Ovary (tissue), 9 donors: ENCODE data around the gene ZCRB1. TPM values are rescaled to one million over a fixed set of nuclear protein-coding genes. Genes with fewer than 3 reads are reported as not detected.

ENCODE experiments used
- DNase-seq, 5 donors: peaks; one replicate each; pipeline ENCODE4 v3.0.0-alpha.2; 2019 to 2020
- H3K27ac ChIP-seq, 2 donors: fragments of 200-600 bp; one replicate each; pipeline versions ENCODE4 v1.5.1 to v1.8.0; 2019 to 2022
- H3K27me3 ChIP-seq: fragments of 200-600 bp; one replicate; pipeline ENCODE4 v1.8.0; 2022
- H3K36me3 ChIP-seq: fragments of 200-600 bp; sonication (generic); one replicate; pipeline ENCODE4 v1.5.1; 2019
- H3K4me1 ChIP-seq: one replicate; pipeline ENCODE4 v1.8.1; 2013; ENCODE audit warnings: mild to moderate bottlenecking, moderate library complexity; ENCODE audit not compliant: insufficient read depth
- H3K4me3 ChIP-seq: fragments of 200-600 bp; sonication (generic); one replicate; pipeline ENCODE4 v1.5.1; 2017
- H3K9me3 ChIP-seq, 2 donors: fragments of 200-600 bp in 1 of 2; sonication (generic) in 1 of 2; one replicate each; pipeline versions ENCODE4 v1.5.1 to v1.8.1; 2013 to 2019; ENCODE audit warnings: mild to moderate bottlenecking in 1 of 2, moderate library complexity in 1 of 2
- EP300 ChIP-seq: sonication (generic); formaldehyde crosslinking; IDR thresholded peaks from one replicate; pipeline ENCODE4 v1.6.1; 2017; ENCODE audit warnings: antibody characterized with exemption
- POLR2A ChIP-seq: fragments of 450-650 bp; IDR thresholded peaks from one replicate; pipeline ENCODE4 v1.6.1; 2017; ENCODE audit warnings: antibody characterized with exemption, mild to moderate bottlenecking, moderate library complexity
- WGBS, 3 donors: extraction: QIAGEN DNeasy Blood & Tissue Kit in 1 of 3; methylation state at CpG; one replicate each; pipeline versions ENCODE4 v1.1.5 to v1.1.7; 2013 to 2017; 5-methylcytosine and 5-hydroxymethylcytosine counted together
- intact Hi-C, 4 donors: fragments of 100-400 bp; cut with DNase I; formaldehyde crosslinking; loops; one replicate each; pipeline versions ENCODE4 v1.11.0 to v1.15.1; 2022 to 2023
- polyA plus RNA-seq, 2 donors: library from polyadenylated mRNA; stranded (reverse); fragments of 200-250 nt in 1 of 2; fragments of 350-450 nt in 1 of 2; fragmentation: Illumina TruSeq in 1 of 2; extraction: RNeasy Lipid Tissue Mini Kit (QIAGEN cat#74804) in 1 of 2; gene quantifications; one replicate each; pipeline ENCODE4 v1.2.3, GENCODE V29; 2013 to 2014
- total RNA-seq, 7 donors: library from RNA; depleted of rRNA in 2 of 7; stranded (reverse); fragments of >200 nt in 2 of 7; fragmentation: NEBNext Ultra II Directional in 3 of 7; extraction: Animal tissue kit (Norgen Biotek cat#: 25700) in 3 of 7; gene quantifications; one replicate each; pipeline versions ENCODE4 v1.1.0 to v1.2.4, GENCODE V29; 2016 to 2023
- TF ChIP-seq, protein P1 (sequence below), 3 donors: fragments of 450-650 bp in 2 of 3; fragments of 200-600 bp in 1 of 3; IDR thresholded peaks; one replicate each; pipeline versions ENCODE4 v1.5.1 to v1.8.0; 2016 to 2022; ENCODE audit warnings: antibody characterized with exemption in 3 of 3, mild to moderate bottlenecking in 1 of 3
- donor health status: DM: no; HTN: no; CAD: no; lungs with moderate emphysema.
- donor health status: DM: no; HTN: no; CAD: no.
- donor health status: Bipolar disorder and iron deficiency.
- donor health status: DM: yes; HTN: yes; CAD: no.
- donor health status: DM: no; HTN: no; CAD: no.
- donor health status: DM: yes; HTN: yes; CAD: no.

The ZCRB1 gene
- total and polyA plus RNA-seq, 9 donors: 26.5 to 61.6 (median 41.5) TPM

DNA sequence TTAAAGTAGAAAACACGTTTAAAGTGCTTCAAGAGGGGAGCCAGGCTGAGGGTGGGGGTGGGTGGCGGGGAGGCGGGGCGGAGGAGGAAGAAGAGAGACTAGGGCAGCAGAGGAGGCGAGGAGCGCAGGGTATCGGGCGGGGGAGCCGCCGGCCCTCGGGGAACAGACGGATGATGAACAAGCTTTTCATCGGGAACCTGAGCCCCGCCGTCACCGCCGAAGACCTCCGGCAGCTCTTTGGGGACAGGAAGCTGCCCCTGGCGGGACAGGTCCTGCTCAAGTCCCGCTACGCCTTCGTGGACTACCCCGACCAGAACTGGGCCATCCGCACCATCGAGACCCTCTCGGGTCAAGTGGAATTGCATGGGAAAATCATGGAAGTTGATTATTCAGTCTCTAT lies 39.2 kb downstream of the ZCRB1 start:
- H3K4me1 ChIP-seq: peaks cover 2% of the 10 kb centered on the region
- DNase-seq: no peak
- H3K36me3 ChIP-seq: no peaks in the 10 kb centered on the region
- H3K27ac ChIP-seq: no peak overlapping the region
- no peaks in the 10 kb centered on the region for H3K27me3 ChIP-seq
- H3K4me3 ChIP-seq: no peak overlapping the region
- WGBS, 3 donors: 87 to 91% (median 91%) methylated on average over 26 of the region's 26 CpGs
- intact Hi-C loops: no loop called here
- no peak for TF ChIP-seq EP300
- TF ChIP-seq POLR2A: no peak
- TF ChIP-seq, protein P1, sequence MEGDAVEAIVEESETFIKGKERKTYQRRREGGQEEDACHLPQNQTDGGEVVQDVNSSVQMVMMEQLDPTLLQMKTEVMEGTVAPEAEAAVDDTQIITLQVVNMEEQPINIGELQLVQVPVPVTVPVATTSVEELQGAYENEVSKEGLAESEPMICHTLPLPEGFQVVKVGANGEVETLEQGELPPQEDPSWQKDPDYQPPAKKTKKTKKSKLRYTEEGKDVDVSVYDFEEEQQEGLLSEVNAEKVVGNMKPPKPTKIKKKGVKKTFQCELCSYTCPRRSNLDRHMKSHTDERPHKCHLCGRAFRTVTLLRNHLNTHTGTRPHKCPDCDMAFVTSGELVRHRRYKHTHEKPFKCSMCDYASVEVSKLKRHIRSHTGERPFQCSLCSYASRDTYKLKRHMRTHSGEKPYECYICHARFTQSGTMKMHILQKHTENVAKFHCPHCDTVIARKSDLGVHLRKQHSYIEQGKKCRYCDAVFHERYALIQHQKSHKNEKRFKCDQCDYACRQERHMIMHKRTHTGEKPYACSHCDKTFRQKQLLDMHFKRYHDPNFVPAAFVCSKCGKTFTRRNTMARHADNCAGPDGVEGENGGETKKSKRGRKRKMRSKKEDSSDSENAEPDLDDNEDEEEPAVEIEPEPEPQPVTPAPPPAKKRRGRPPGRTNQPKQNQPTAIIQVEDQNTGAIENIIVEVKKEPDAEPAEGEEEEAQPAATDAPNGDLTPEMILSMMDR (IDR thresholded peaks at IDR 0.05): no peak
- no peaks in the 10 kb centered on the region for H3K9me3 ChIP-seq

DNA sequence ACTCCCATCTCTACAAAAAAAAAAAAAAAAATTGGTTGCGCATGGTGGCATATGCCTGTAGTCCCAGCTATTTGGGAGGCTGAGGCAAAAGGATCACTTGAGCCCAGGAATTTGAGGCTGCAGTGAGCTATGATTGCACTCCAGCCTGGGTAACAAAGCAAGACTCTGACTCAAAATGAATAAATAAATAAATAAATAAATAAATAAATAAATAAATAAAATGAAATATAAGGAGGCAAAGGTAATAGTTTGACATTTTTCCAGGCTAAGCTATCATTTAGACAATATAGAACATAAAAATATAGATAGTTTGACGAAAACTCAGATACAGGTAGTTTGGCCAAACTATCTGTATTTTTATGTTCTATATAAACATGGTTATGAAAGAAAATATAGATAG lies 40.5 kb downstream of the ZCRB1 start:
- H3K27me3 ChIP-seq: no peaks in the 10 kb centered on the region
- H3K4me1 ChIP-seq: peaks cover 2% of the 10 kb centered on the region
- intact Hi-C loops: no loop called here
- H3K4me3 ChIP-seq: no peak overlapping the region
- WGBS, 3 donors: 97 to 99% (median 98%) methylated on average over 2 of the region's 2 CpGs
- no peak for DNase-seq
- no peak for TF ChIP-seq EP300
- TF ChIP-seq, protein P1 (IDR thresholded peaks at IDR 0.05): no peak
- no peak for TF ChIP-seq POLR2A
- no peaks in the 10 kb centered on the region for H3K36me3 ChIP-seq
- no peaks in the 10 kb centered on the region for H3K9me3 ChIP-seq
- H3K27ac ChIP-seq: no peak overlapping the region

DNA sequence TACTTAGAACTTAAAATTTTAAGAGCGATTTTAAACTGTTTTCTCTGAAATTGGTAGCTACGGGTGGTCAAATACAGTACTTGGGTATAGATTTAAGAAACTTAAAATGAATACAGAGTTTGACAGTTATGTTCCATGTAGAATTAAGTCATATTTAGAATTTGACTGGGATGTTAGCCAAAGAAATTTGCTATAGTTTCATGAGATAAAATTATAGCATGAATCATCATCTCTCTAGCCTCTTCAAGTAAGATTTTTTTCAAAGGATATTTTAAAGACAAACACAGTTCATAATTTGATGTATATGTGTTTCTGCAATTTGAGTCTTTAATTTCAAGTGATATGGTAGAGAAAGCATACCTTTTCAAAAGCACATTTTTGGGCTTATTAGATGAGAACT lies 41.0 kb downstream of the ZCRB1 start:
- Histone ChIP-seq H3K27ac (no peak overlapping the region), H3K4me3 (no peak overlapping the region), H3K4me1 (peaks cover 2% of the 10 kb centered on the region), H3K27me3 (no peaks in the 10 kb centered on the region), H3K9me3 (no peaks in the 10 kb centered on the region), H3K36me3 (no peaks in the 10 kb centered on the region)
- no peak for DNase-seq
- intact Hi-C loops: no loop called here
- TF ChIP-seq, protein P1 (IDR thresholded peaks at IDR 0.05): no peak
- TF ChIP-seq POLR2A: no peak
- no peak for TF ChIP-seq EP300
- WGBS, 3 donors: 85 to 91% (median 90%) methylated on average over 2 of the region's 2 CpGs

DNA sequence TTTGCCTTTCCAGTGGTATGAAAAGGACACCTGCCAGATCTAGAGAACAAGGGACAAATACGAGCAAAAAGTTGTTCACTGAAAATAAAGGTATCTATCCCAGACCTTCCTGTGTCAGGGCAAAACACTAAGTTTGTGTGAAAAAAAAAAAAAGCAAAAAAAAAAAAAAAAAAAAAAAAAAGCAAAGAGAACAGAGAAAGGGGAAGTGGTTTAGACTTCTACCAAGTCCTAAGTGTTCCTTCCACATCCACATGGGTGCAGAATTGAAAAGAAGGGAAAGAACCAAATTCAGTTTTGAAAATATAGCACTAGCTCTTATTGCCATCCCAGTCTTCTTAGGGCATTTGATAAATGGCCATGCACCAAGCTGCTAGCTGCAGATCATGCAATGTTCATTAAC lies 41.7 kb downstream of the ZCRB1 start:
- H3K4me3 ChIP-seq: no peak overlapping the region
- no peaks in the 10 kb centered on the region for H3K27me3 ChIP-seq
- no peak for DNase-seq
- TF ChIP-seq, protein P1 (IDR thresholded peaks at IDR 0.05): no peak
- WGBS, 3 donors: 90 to 97% (median 97%) methylated on average over 1 of the region's 1 CpG
- no peak overlapping the region for H3K27ac ChIP-seq
- peaks cover 2% of the 10 kb centered on the region for H3K4me1 ChIP-seq
- H3K36me3 ChIP-seq: no peaks in the 10 kb centered on the region
- H3K9me3 ChIP-seq: no peaks in the 10 kb centered on the region
- intact Hi-C loops: no loop called here

DNA sequence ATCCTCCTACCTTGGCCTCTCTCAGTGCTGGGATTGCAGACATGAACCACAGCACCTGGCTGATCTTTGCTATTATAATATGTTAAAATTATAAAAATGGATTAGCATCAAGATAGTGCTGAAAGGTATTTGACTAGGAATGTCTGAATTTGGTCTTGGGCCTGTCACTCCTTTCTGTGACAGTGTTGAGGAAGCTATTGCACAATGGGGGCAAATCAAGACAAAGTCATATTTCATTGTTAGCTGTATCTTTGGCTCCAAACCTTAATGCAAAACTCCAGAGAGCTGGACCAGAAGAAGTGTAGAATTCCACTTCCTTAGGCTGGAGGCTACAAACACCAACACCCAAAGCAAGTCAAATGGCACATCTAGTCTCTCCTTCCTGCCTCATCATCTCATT lies 42.2 kb downstream of the ZCRB1 start:
- Histone ChIP-seq H3K9me3 (no peaks in the 10 kb centered on the region), H3K36me3 (no peaks in the 10 kb centered on the region), H3K27ac (no peak overlapping the region), H3K4me1 (peaks cover 2% of the 10 kb centered on the region), H3K27me3 (no peaks in the 10 kb centered on the region), H3K4me3 (no peak overlapping the region)
- no peak for TF ChIP-seq POLR2A
- TF ChIP-seq, protein P1 (IDR thresholded peaks at IDR 0.05): no peak
- no peak for TF ChIP-seq EP300
- no peak for DNase-seq
- intact Hi-C loops: no loop called here
